HepG2 (cell line): ENCODE results near the gene DUS1L. TPM values are rescaled to one million over a fixed set of nuclear protein-coding genes. Genes with fewer than 3 reads are reported as not detected.

Experiments
- ARID2 ChIP-seq: sonication (generic); formaldehyde crosslinking; IDR thresholded peaks from 2 replicates; pipeline ENCODE4 v1.8.1; 2022; ENCODE audit warnings: mild to moderate bottlenecking, missing genetic modification reagents, borderline replicate concordance
- HOXA3 ChIP-seq: sonication (generic); formaldehyde crosslinking; IDR thresholded peaks from 2 replicates; pipeline ENCODE4 v1.5.0; 2020; ENCODE audit warnings: missing genetic modification reagents
- NFIC ChIP-seq: IDR thresholded peaks from 2 replicates; pipeline ENCODE4 v1.6.1; 2012; ENCODE audit warnings: mild to moderate bottlenecking, low read length, inconsistent platforms
- SMAD1 ChIP-seq: sonication (generic); formaldehyde crosslinking; IDR thresholded peaks from 2 replicates; pipeline ENCODE4 v1.4.0; 2020; ENCODE audit warnings: missing genetic modification reagents, low read depth, mild to moderate bottlenecking, borderline replicate concordance
- SRY ChIP-seq: sonication (generic); formaldehyde crosslinking; IDR thresholded peaks from 2 replicates; pipeline ENCODE4 v1.8.0; 2022; ENCODE audit warnings: mild to moderate bottlenecking, missing genetic modification reagents
- YEATS2 ChIP-seq: sonication (generic); formaldehyde crosslinking; IDR thresholded peaks from 2 replicates; pipeline ENCODE4 v1.4.0; 2020; ENCODE audit warnings: missing genetic modification reagents, borderline replicate concordance
- ZBTB14 ChIP-seq: sonication (generic); formaldehyde crosslinking; IDR thresholded peaks from 2 replicates; pipeline ENCODE4 v1.4.0; 2020; ENCODE audit warnings: missing genetic modification reagents
- ZNF225 ChIP-seq: sonication (generic); formaldehyde crosslinking; IDR thresholded peaks from 2 replicates; pipeline ENCODE4 v1.4.0; 2020; ENCODE audit warnings: mild to moderate bottlenecking, missing genetic modification reagents
- ZNF30 ChIP-seq: sonication (generic); formaldehyde crosslinking; IDR thresholded peaks from 2 replicates; pipeline ENCODE4 v1.5.0; 2020; ENCODE audit warnings: mild to moderate bottlenecking, missing genetic modification reagents
- ZNF513 ChIP-seq: sonication (generic); formaldehyde crosslinking; conservative IDR thresholded peaks from 2 replicates; pipeline ENCODE4 v1.5.0; 2020; ENCODE audit warnings: missing genetic modification reagents
- ZNF570 ChIP-seq: sonication (generic); formaldehyde crosslinking; IDR thresholded peaks from 2 replicates; pipeline ENCODE4 v1.4.0; 2020; ENCODE audit warnings: mild to moderate bottlenecking, missing genetic modification reagents, borderline replicate concordance
- polyA plus RNA-seq, 8 experiments: library from polyadenylated mRNA; depleted of rRNA in 3 of 8; stranded (reverse) in 7 of 8; unstranded in 1 of 8; fragments of >200 nt; fragmentation: Illumina TruSeq in 4 of 8; extraction: Trizol in 4 of 8; gene quantifications; 2 replicates each; pipeline versions ENCODE4 v1.2.1 to v1.2.3, GENCODE V29; 2011 to 2016; ENCODE audit warnings: low read depth in 4 of 8, missing spikeins in 1 of 8, mixed read lengths in 1 of 8; ENCODE audit not compliant: insufficient read depth in 1 of 8
- total RNA-seq, 5 experiments: library from RNA; depleted of rRNA; stranded (reverse); fragments of >200 nt; fragmentation: Illumina TruSeq; extraction: Trizol; gene quantifications; 2 replicates each; pipeline ENCODE4 v1.2.3, GENCODE V29; 2016; ENCODE audit warnings: low read depth in 1 of 5
- TF ChIP-seq, protein P1 (sequence below): sonication (generic); formaldehyde crosslinking; IDR thresholded peaks from 2 replicates; pipeline ENCODE4 v1.4.0; 2020; ENCODE audit warnings: missing genetic modification reagents
- TF ChIP-seq, protein P2 (sequence below): sonication (generic); formaldehyde crosslinking; IDR thresholded peaks from 2 replicates; pipeline ENCODE4 v1.4.0; 2020; ENCODE audit warnings: mild to moderate bottlenecking, missing genetic modification reagents
- TF ChIP-seq, protein P3 (sequence below): IDR thresholded peaks from 2 replicates; pipeline ENCODE4 v1.6.1; 2016; ENCODE audit warnings: missing genetic modification reagents, missing compliant biosample characterization
- TF ChIP-seq, protein P4 (sequence below): IDR thresholded peaks from 2 replicates; pipeline ENCODE4 v1.6.1; 2016; ENCODE audit warnings: mild to moderate bottlenecking

Gene DUS1L
- total and polyA plus RNA-seq, 2 of the 13 experiments (the other 11 are each of a cell fraction or from before 2014, with no cell fraction given): 81.0 to 109 TPM

DNA sequence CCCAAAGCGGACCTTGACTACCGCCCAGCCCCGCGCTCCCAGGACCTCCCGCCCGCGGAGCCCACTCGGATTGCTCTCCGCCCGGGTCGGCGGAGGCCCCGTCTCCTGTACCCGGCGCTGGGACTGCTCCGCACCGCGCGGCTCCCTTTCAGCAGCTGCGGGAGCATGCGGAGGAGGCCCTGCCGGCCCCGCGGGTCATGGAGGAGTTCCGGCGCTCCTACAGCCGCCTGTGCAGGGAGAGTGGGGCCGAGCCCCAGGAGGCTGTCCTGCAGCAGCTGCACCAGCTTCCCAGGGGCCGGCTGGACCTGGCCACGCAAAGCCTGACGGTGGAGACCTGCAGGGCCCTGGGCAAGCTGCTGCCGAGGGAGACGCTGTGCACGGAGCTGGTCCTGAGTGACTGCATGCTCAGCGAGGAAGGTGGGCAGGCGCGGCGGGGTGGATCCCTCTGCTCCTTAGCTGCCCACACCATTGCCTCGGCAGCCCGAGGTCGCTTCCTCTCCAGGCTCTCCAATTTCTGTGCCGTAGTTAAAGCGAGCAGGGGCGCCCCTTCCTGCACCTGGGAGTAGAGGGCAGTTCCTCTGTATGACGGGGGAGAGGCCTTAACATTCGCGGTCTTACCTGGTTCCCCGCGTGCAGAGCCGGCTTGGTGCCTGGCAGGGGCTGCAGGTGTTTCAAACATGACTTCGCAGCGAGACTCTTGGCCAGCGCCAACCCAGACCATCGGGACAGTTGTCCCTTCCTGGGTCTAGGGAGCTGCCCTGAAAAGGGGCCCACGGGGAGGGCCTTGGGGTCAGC, 42.0 kb downstream of the DUS1L start (continued):
- TF ChIP-seq, protein P1, sequence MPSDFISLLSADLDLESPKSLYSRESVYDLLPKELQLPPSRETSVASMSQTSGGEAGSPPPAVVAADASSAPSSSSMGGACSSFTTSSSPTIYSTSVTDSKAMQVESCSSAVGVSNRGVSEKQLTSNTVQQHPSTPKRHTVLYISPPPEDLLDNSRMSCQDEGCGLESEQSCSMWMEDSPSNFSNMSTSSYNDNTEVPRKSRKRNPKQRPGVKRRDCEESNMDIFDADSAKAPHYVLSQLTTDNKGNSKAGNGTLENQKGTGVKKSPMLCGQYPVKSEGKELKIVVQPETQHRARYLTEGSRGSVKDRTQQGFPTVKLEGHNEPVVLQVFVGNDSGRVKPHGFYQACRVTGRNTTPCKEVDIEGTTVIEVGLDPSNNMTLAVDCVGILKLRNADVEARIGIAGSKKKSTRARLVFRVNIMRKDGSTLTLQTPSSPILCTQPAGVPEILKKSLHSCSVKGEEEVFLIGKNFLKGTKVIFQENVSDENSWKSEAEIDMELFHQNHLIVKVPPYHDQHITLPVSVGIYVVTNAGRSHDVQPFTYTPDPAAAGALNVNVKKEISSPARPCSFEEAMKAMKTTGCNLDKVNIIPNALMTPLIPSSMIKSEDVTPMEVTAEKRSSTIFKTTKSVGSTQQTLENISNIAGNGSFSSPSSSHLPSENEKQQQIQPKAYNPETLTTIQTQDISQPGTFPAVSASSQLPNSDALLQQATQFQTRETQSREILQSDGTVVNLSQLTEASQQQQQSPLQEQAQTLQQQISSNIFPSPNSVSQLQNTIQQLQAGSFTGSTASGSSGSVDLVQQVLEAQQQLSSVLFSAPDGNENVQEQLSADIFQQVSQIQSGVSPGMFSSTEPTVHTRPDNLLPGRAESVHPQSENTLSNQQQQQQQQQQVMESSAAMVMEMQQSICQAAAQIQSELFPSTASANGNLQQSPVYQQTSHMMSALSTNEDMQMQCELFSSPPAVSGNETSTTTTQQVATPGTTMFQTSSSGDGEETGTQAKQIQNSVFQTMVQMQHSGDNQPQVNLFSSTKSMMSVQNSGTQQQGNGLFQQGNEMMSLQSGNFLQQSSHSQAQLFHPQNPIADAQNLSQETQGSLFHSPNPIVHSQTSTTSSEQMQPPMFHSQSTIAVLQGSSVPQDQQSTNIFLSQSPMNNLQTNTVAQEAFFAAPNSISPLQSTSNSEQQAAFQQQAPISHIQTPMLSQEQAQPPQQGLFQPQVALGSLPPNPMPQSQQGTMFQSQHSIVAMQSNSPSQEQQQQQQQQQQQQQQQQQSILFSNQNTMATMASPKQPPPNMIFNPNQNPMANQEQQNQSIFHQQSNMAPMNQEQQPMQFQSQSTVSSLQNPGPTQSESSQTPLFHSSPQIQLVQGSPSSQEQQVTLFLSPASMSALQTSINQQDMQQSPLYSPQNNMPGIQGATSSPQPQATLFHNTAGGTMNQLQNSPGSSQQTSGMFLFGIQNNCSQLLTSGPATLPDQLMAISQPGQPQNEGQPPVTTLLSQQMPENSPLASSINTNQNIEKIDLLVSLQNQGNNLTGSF: peak; percentile 37; the same call in 1 of the 2 replicates
- TF ChIP-seq, protein P2, sequence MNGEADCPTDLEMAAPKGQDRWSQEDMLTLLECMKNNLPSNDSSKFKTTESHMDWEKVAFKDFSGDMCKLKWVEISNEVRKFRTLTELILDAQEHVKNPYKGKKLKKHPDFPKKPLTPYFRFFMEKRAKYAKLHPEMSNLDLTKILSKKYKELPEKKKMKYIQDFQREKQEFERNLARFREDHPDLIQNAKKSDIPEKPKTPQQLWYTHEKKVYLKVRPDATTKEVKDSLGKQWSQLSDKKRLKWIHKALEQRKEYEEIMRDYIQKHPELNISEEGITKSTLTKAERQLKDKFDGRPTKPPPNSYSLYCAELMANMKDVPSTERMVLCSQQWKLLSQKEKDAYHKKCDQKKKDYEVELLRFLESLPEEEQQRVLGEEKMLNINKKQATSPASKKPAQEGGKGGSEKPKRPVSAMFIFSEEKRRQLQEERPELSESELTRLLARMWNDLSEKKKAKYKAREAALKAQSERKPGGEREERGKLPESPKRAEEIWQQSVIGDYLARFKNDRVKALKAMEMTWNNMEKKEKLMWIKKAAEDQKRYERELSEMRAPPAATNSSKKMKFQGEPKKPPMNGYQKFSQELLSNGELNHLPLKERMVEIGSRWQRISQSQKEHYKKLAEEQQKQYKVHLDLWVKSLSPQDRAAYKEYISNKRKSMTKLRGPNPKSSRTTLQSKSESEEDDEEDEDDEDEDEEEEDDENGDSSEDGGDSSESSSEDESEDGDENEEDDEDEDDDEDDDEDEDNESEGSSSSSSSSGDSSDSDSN (CRISPR knock-in tag): peak; percentile 81
- TF ChIP-seq HOXA3 (CRISPR knock-in tag) (peak; percentile 11; the same call in 1 of the 2 replicates), ZBTB14 (CRISPR knock-in tag) (0 out of 2 replicates have a peak, but pooled peaks have one; percentile 36), ZNF225 (CRISPR knock-in tag) (peak; percentile 37; the same call in 1 of the 2 replicates), ZNF570 (CRISPR knock-in tag) (0 out of 2 replicates have a peak, but pooled peaks have one; percentile 62), NFIC (no peak), SMAD1 (CRISPR knock-in tag) (0 out of 2 replicates have a peak, but pooled peaks have one; percentile 4), ARID2 (CRISPR knock-in tag) (peak; percentile 96), ZNF30 (no peak), YEATS2 (CRISPR knock-in tag) (no peak), ZNF513 (CRISPR knock-in tag) (no peak), SRY (CRISPR knock-in tag) (peak; percentile 89)
- TF ChIP-seq, protein P3, sequence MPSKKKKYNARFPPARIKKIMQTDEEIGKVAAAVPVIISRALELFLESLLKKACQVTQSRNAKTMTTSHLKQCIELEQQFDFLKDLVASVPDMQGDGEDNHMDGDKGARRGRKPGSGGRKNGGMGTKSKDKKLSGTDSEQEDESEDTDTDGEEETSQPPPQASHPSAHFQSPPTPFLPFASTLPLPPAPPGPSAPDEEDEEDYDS (CRISPR knock-in tag): peak; percentile 41; the same call in 1 of the 2 replicates
- TF ChIP-seq, protein P4, sequence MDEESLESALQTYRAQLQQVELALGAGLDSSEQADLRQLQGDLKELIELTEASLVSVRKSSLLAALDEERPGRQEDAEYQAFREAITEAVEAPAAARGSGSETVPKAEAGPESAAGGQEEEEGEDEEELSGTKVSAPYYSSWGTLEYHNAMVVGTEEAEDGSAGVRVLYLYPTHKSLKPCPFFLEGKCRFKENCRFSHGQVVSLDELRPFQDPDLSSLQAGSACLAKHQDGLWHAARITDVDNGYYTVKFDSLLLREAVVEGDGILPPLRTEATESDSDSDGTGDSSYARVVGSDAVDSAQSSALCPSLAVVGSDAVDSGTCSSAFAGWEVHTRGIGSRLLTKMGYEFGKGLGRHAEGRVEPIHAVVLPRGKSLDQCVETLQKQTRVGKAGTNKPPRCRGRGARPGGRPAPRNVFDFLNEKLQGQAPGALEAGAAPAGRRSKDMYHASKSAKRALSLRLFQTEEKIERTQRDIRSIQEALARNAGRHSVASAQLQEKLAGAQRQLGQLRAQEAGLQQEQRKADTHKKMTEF: 0 out of 2 replicates have a peak, but pooled peaks have one; percentile 54
